ENCODE data around the gene CAMTA1.

Gene CAMTA1

GRCh38 chr1:7007902-7008301, 222.6 kb downstream of the CAMTA1 start:
- no peak for TF ChIP-seq CTCF (conservative IDR thresholded peaks at IDR 0.05; ENCODE audit: low read length)
- DNase-seq (ENCODE audit: low read depth) = no peak
- no peak overlapping the region for H3K4me3 ChIP-seq (ENCODE audit: low read length)

GRCh38 chr1:7008331-7008730, 223.1 kb downstream of the CAMTA1 start:
- no peak for TF ChIP-seq CTCF (conservative IDR thresholded peaks at IDR 0.05; ENCODE audit: low read length)
- no peak for DNase-seq (ENCODE audit: low read depth)
- H3K4me3 ChIP-seq (ENCODE audit: low read length) = no peak overlapping the region

GRCh38 chr1:7008975-7009740, 223.9 kb downstream of the CAMTA1 start:
- DNase-seq (ENCODE audit: low read depth) = no peak
- no peak overlapping the region for H3K4me3 ChIP-seq (ENCODE audit: low read length)
- TF ChIP-seq CTCF (conservative IDR thresholded peaks at IDR 0.05; ENCODE audit: low read length) = no peak

- no peak for TF ChIP-seq CTCF (conservative IDR thresholded peaks at IDR 0.05; ENCODE audit: low read length)
- no peak overlapping the region for H3K4me3 ChIP-seq (ENCODE audit: low read length)
- DNase-seq (ENCODE audit: low read depth) = no peak
Measured at GRCh38 chr1:7009741-7010525, 224.7 kb downstream of the CAMTA1 start.

GRCh38 chr1:7010534-7011200, 225.4 kb downstream of the CAMTA1 start:
- no peak for TF ChIP-seq CTCF (conservative IDR thresholded peaks at IDR 0.05; ENCODE audit: low read length)
- H3K4me3 ChIP-seq (ENCODE audit: low read length) = no peak overlapping the region
- DNase-seq (ENCODE audit: low read depth) = no peak

- no peak overlapping the region for H3K4me3 ChIP-seq (ENCODE audit: low read length)
- no peak for TF ChIP-seq CTCF (conservative IDR thresholded peaks at IDR 0.05; ENCODE audit: low read length)
- no peak for DNase-seq (ENCODE audit: low read depth)
Measured at GRCh38 chr1:7011826-7012225, 226.6 kb downstream of the CAMTA1 start.
